Panc1 (cell line): ENCODE measurements around the gene FAM107B. TPM values are rescaled to one million over a fixed set of nuclear protein-coding genes. Genes with fewer than 3 reads are reported as not detected.

ENCODE experiments used
- ATAC-seq: fragments of 200-7000 bp; cut with Tn5 transposase; 2 replicates; pipeline ENCODE4 v1.9.1; 2020; ENCODE audit warnings: mild to moderate bottlenecking, moderate library complexity
- BruUV-seq: library from RNA; stranded (reverse); fragments of 400-500 nt; replicated peaks from 2 replicates; lab custom pipeline; 2021; lab: Mats Ljungman, UMichigan
- CTCF ChIA-PET: fragments of 300-600 bp; sonication (Branson Sonifier 250); formaldehyde crosslinking; loops from one replicate; lab custom pipeline; 2022; ENCODE audit warnings: antibody characterized with exemption; lab: Charles Lee
- POLR2A ChIA-PET: fragments of 300-600 bp; sonication (Branson Sonifier 250); formaldehyde crosslinking; loops from one replicate; lab custom pipeline; 2022; ENCODE audit warnings: antibody characterized with exemption; lab: Charles Lee
- DNase-seq: peaks from one replicate; pipeline ENCODE4 v3.0.0-alpha.2; 2010; ENCODE audit warnings: low read depth, low spot score
- H3K27ac ChIP-seq: 2 replicates; pipeline ENCODE4 v1.5.1; 2011; ENCODE audit warnings: mild to moderate bottlenecking, low read length, inconsistent platforms
- H3K27me3 ChIP-seq: fragments of 200-500 bp; sonication (Bioruptor generic); 2 replicates; pipeline ENCODE4 v1.6.0; 2014; ENCODE audit warnings: low read length, inconsistent platforms; ENCODE audit not compliant: control insufficient read depth, insufficient read depth
- H3K36me3 ChIP-seq: fragments of 200-500 bp; sonication (Bioruptor generic); 2 replicates; pipeline ENCODE4 v1.5.1; 2014; ENCODE audit warnings: inconsistent platforms, mild to moderate bottlenecking, low read length, moderate library complexity; ENCODE audit not compliant: control insufficient read depth, insufficient read depth
- H3K4me1 ChIP-seq: 2 replicates; pipeline ENCODE4 v1.5.1; 2011; ENCODE audit warnings: inconsistent platforms, mild to moderate bottlenecking, low read length, moderate library complexity; ENCODE audit not compliant: control insufficient read depth, insufficient read depth
- H3K4me3 ChIP-seq, 2 experiments: 2 replicates each; pipeline ENCODE4 v1.5.1; 2011 to 2012; ENCODE audit warnings: low read depth in 2 of 2, low read length in 2 of 2, mild to moderate bottlenecking in 2 of 2, inconsistent platforms in 1 of 2, moderate library complexity in 1 of 2
- H3K9me3 ChIP-seq: fragments of 200-500 bp; sonication (Bioruptor generic); 2 replicates; pipeline ENCODE4 v1.5.1; 2014; ENCODE audit warnings: low read depth, mild to moderate bottlenecking, inconsistent platforms, low read length, moderate library complexity; ENCODE audit not compliant: control insufficient read depth, insufficient read depth
- POLR2AphosphoS5 ChIP-seq: IDR thresholded peaks from 2 replicates; pipeline ENCODE4 v1.6.1; 2012; ENCODE audit warnings: mild to moderate bottlenecking, low read depth, low read length, moderate library complexity
- REST ChIP-seq, 2 experiments: IDR thresholded peaks; 2 replicates each; pipeline ENCODE4 v1.6.1; 2011 to 2012; ENCODE audit warnings: low read depth in 2 of 2, control low read depth in 1 of 2, low read length in 1 of 2, mild to moderate bottlenecking in 1 of 2, moderate library complexity in 1 of 2; ENCODE audit not compliant: insufficient read depth in 1 of 2
- SIN3A ChIP-seq: IDR thresholded peaks from 2 replicates; pipeline ENCODE4 v1.6.1; 2012; ENCODE audit warnings: low read depth, mild to moderate bottlenecking, low read length, moderate library complexity, borderline replicate concordance; ENCODE audit not compliant: insufficient read depth
- TCF7L2 ChIP-seq: IDR thresholded peaks from 2 replicates; pipeline ENCODE4 v1.6.1; 2011; ENCODE audit warnings: mild to moderate bottlenecking, low read depth, low read length, inconsistent platforms
- in situ Hi-C: cut with HindIII; loops from 2 replicates; pipeline ENCODE4 v1.10.0; 2016; ENCODE audit warnings: low sequenced_read_pairs, low pct_unique_long_range_greater_than_20kb
- intact Hi-C: fragments of 100-400 bp; cut with micrococcal nuclease; formaldehyde crosslinking; loops from one replicate; pipeline ENCODE4 v1.10.0; 2022; ENCODE audit not compliant: unreplicated experiment
- total RNA-seq: library from RNA; stranded (reverse); gene quantifications from one replicate; pipeline ENCODE4 v1.2.1, GENCODE V29; 2021; ENCODE audit not compliant: unreplicated experiment
- TF ChIP-seq, protein P1 (sequence below): fragments of 450-650 bp; IDR thresholded peaks from 2 replicates; pipeline ENCODE4 v1.5.1; 2017; ENCODE audit warnings: mild to moderate bottlenecking

The FAM107B gene
- total RNA-seq, 1 experiment from 2014 or later: 13.4 TPM

DNA sequence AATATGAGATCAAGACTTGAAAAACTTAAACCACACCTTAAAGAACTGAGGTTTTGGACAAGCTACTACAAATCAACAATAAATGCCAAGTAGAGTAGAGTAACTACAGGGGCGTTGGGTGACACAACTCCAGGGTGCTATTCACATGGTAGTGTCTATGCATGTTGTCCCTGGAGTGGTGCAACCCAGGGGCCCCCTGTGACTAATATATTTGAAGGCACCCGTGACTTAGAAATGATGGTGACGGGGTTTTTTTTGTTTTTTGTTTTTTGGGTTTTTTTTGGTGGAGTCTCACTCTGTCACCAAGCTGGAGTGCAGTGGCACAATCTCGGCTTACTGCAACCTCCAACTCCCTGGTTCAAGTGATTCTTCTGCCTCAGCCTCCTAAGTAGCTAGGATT lies 106.9 kb downstream of the FAM107B start:
- ChIA-PET POLR2A (no interaction called here), CTCF (no interaction called here)
- Histone ChIP-seq H3K9me3 (no peaks in the 10 kb centered on the region), H3K4me3 (no peak overlapping the region), H3K4me1 (no peaks in the 10 kb centered on the region), H3K27me3 (no peaks in the 10 kb centered on the region), H3K36me3 (no peaks in the 10 kb centered on the region), H3K27ac (no peak overlapping the region)
- TF ChIP-seq SIN3A (no peak), TCF7L2 (no peak), POLR2AphosphoS5 (no peak), REST (IDR thresholded peaks at IDR 0.05; ENCODE audit: insufficient read depth in 1 of 2, low read depth in 2 of 2, low read length in 1 of 2) (no peak)
- TF ChIP-seq, protein P1, sequence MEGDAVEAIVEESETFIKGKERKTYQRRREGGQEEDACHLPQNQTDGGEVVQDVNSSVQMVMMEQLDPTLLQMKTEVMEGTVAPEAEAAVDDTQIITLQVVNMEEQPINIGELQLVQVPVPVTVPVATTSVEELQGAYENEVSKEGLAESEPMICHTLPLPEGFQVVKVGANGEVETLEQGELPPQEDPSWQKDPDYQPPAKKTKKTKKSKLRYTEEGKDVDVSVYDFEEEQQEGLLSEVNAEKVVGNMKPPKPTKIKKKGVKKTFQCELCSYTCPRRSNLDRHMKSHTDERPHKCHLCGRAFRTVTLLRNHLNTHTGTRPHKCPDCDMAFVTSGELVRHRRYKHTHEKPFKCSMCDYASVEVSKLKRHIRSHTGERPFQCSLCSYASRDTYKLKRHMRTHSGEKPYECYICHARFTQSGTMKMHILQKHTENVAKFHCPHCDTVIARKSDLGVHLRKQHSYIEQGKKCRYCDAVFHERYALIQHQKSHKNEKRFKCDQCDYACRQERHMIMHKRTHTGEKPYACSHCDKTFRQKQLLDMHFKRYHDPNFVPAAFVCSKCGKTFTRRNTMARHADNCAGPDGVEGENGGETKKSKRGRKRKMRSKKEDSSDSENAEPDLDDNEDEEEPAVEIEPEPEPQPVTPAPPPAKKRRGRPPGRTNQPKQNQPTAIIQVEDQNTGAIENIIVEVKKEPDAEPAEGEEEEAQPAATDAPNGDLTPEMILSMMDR: no peak
- no TSS peak for BruUV-seq
- no peak for ATAC-seq
- intact Hi-C loops (no loop called here), in situ Hi-C loops (no loop called here)
- no peak for DNase-seq

DNA sequence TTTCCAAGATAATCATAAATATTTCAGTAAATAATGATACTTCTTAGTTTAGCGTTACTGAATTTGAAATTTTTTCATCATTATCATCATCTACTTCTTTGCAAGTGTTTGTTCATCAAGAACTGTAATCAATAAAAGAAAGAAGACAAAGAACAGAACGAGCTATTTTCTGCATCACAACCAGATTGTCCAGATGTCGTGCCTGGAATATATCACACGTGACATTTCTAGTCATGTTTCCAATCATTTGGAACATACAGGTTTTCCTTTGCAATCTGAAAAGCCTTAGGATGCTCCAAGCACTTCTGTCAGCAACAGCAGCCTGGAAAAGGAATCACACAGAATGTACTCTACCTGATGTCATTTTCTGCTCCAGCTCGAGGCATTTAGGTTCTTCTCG lies 107.4 kb downstream of the FAM107B start:
- TF ChIP-seq, protein P1: no peak
- no peak for TF ChIP-seq REST (IDR thresholded peaks at IDR 0.05; ENCODE audit: insufficient read depth in 1 of 2, low read depth in 2 of 2, low read length in 1 of 2)
- no peak for TF ChIP-seq TCF7L2
- TF ChIP-seq POLR2AphosphoS5: no peak
- TF ChIP-seq SIN3A: no peak
- H3K27ac ChIP-seq: no peak overlapping the region
- BruUV-seq: no TSS peak
- CTCF ChIA-PET: no interaction called here
- H3K27me3 ChIP-seq: no peaks in the 10 kb centered on the region
- no peak for DNase-seq
- in situ Hi-C loops (no loop called here), intact Hi-C loops (no loop called here)
- POLR2A ChIA-PET: no interaction called here
- H3K4me3 ChIP-seq: no peak overlapping the region
- H3K9me3 ChIP-seq: no peaks in the 10 kb centered on the region
- no peaks in the 10 kb centered on the region for H3K4me1 ChIP-seq
- no peak for ATAC-seq
- no peaks in the 10 kb centered on the region for H3K36me3 ChIP-seq
